H9 (cell line): ENCODE data around the gene DOCK7. TPM values are rescaled to one million over a fixed set of nuclear protein-coding genes. Genes with fewer than 3 reads are reported as not detected.

ENCODE experiments used
- DNase-seq: peaks from one replicate; pipeline ENCODE4 v3.0.0-alpha.2; 2017
- H2AFZ ChIP-seq: one replicate; pipeline ENCODE4 v1.6.1; 2013; ENCODE audit warnings: mild to moderate bottlenecking, low read length, control low read depth, moderate library complexity
- H2AK5ac ChIP-seq: 2 replicates; pipeline ENCODE4 v1.6.1; 2013; ENCODE audit warnings: low read length, control low read depth, mixed read lengths; ENCODE audit not compliant: insufficient read length
- H2BK120ac ChIP-seq: one replicate; pipeline ENCODE4 v1.6.1; 2013; ENCODE audit warnings: low read depth, mild to moderate bottlenecking, low read length, control low read depth, inconsistent platforms; ENCODE audit not compliant: poor library complexity, severe bottlenecking
- H2BK12ac ChIP-seq: 2 replicates; pipeline ENCODE4 v1.6.1; 2013; ENCODE audit warnings: low read length, control low read depth, mixed read lengths, low read depth; ENCODE audit not compliant: insufficient read length
- H2BK15ac ChIP-seq: 2 replicates; pipeline ENCODE4 v1.6.1; 2013; ENCODE audit warnings: low read depth, low read length, control low read depth
- H2BK20ac ChIP-seq: one replicate; pipeline ENCODE4 v1.6.1; 2013; ENCODE audit warnings: low read depth, mild to moderate bottlenecking, low read length, control low read depth, inconsistent platforms; ENCODE audit not compliant: poor library complexity, severe bottlenecking
- H2BK5ac ChIP-seq: 2 replicates; pipeline ENCODE4 v1.6.1; 2013; ENCODE audit warnings: low read length, control low read depth, mixed read lengths; ENCODE audit not compliant: insufficient read length
- H3K14ac ChIP-seq: 2 replicates; pipeline ENCODE4 v1.6.1; 2013; ENCODE audit warnings: low read length, control low read depth; ENCODE audit not compliant: insufficient read depth
- H3K18ac ChIP-seq: 2 replicates; pipeline ENCODE4 v1.6.1; 2013; ENCODE audit warnings: low read depth, mild to moderate bottlenecking, mixed read lengths, low read length, control low read depth; ENCODE audit not compliant: insufficient read length
- H3K23ac ChIP-seq: 2 replicates; pipeline ENCODE4 v1.6.1; 2013; ENCODE audit warnings: low read length, control low read depth, mixed read lengths, low read depth; ENCODE audit not compliant: insufficient read length
- H3K23me2 ChIP-seq: 2 replicates; pipeline ENCODE4 v1.6.1; 2013; ENCODE audit warnings: low read depth, mild to moderate bottlenecking, mixed read lengths, low read length, control low read depth; ENCODE audit not compliant: insufficient read length, poor library complexity, severe bottlenecking
- H3K27ac ChIP-seq: 2 replicates; pipeline ENCODE4 v1.5.1; 2013; ENCODE audit warnings: low read length, control low read depth, mixed read lengths, low read depth; ENCODE audit not compliant: insufficient read length
- H3K27me3 ChIP-seq: 2 replicates; pipeline ENCODE4 v1.6.1; 2013; ENCODE audit warnings: low read length, control low read depth, inconsistent platforms; ENCODE audit not compliant: insufficient read depth
- H3K4ac ChIP-seq: 2 replicates; pipeline ENCODE4 v1.6.1; 2013; ENCODE audit warnings: low read depth, mild to moderate bottlenecking, control low read depth, inconsistent platforms, low read length, moderate library complexity
- H3K4me1 ChIP-seq: 2 replicates; pipeline ENCODE4 v1.6.1; 2013; ENCODE audit warnings: low read length, control low read depth, inconsistent platforms; ENCODE audit not compliant: insufficient read depth
- H3K4me2 ChIP-seq: 2 replicates; pipeline ENCODE4 v1.6.1; 2013; ENCODE audit warnings: low read length, control low read depth, mixed read lengths; ENCODE audit not compliant: insufficient read length, insufficient read depth
- H3K56ac ChIP-seq: 2 replicates; pipeline ENCODE4 v1.6.1; 2013; ENCODE audit warnings: low read depth, mild to moderate bottlenecking, mixed read lengths, low read length, control low read depth; ENCODE audit not compliant: insufficient read length
- H3K79me1 ChIP-seq: 2 replicates; pipeline ENCODE4 v1.6.1; 2013; ENCODE audit warnings: low read depth, mild to moderate bottlenecking, moderate library complexity, low read length, control low read depth, inconsistent platforms; ENCODE audit not compliant: insufficient read depth, poor library complexity, severe bottlenecking
- H3K79me2 ChIP-seq: 2 replicates; pipeline ENCODE4 v1.6.1; 2013; ENCODE audit warnings: low read length, control low read depth, inconsistent platforms; ENCODE audit not compliant: insufficient read depth
- H3K9ac ChIP-seq: 2 replicates; pipeline ENCODE4 v1.6.1; 2013; ENCODE audit warnings: low read length, control low read depth, mixed read lengths; ENCODE audit not compliant: insufficient read length; ENCODE audit errors: extremely low read depth
- H3K9me3 ChIP-seq: one replicate; pipeline ENCODE4 v1.6.1; 2013; ENCODE audit warnings: low read depth, low read length, inconsistent platforms; ENCODE audit not compliant: control insufficient read depth
- H3T11ph ChIP-seq: one replicate; pipeline ENCODE4 v1.6.1; 2013; ENCODE audit warnings: mild to moderate bottlenecking, low read length, control low read depth, inconsistent platforms
- H4K20me1 ChIP-seq: one replicate; pipeline ENCODE4 v1.6.1; 2013; ENCODE audit not compliant: control insufficient read depth, insufficient read length, insufficient read depth
- H4K5ac ChIP-seq: 2 replicates; pipeline ENCODE4 v1.6.1; 2013; ENCODE audit warnings: low read depth, mild to moderate bottlenecking, mixed read lengths, low read length, control low read depth; ENCODE audit not compliant: insufficient read length
- H4K8ac ChIP-seq: replicated peaks from 2 replicates; pipeline ENCODE4 v1.6.1; 2013; ENCODE audit warnings: low read length, control low read depth, mixed read lengths, low read depth; ENCODE audit not compliant: insufficient read length
- H4K91ac ChIP-seq: 2 replicates; pipeline ENCODE4 v1.6.1; 2013; ENCODE audit warnings: low read depth, mild to moderate bottlenecking, moderate library complexity, mixed read lengths, low read length, control low read depth; ENCODE audit not compliant: insufficient read length
- H3K27ac Mint-ChIP-seq, 3 experiments: 2 replicates in 2 of 3; 3 replicates in 1 of 3; pipeline ENCODE4 v1.8.0; 2020 to 2021; ENCODE audit warnings: mixed read lengths in 3 of 3, mild to moderate bottlenecking in 1 of 3, moderate library complexity in 1 of 3
- H3K27me3 Mint-ChIP-seq: 2 replicates; pipeline ENCODE4 v1.8.0; 2021; ENCODE audit warnings: low read depth, mild to moderate bottlenecking, moderate library complexity, mixed read lengths
- H3K36me3 Mint-ChIP-seq, 3 experiments: 2 replicates in 2 of 3; 3 replicates in 1 of 3; pipeline ENCODE4 v1.8.0; 2020 to 2021; ENCODE audit warnings: low read depth in 3 of 3, mixed read lengths in 3 of 3; ENCODE audit not compliant: insufficient read depth in 1 of 3
- H3K4me1 Mint-ChIP-seq, 2 experiments: 2 replicates each; pipeline ENCODE4 v1.8.0; 2020; ENCODE audit warnings: mixed read lengths in 2 of 2
- H3K4me3 Mint-ChIP-seq, 2 experiments: 2 replicates in 1 of 2; 3 replicates in 1 of 2; pipeline ENCODE4 v1.8.0; 2020 to 2021; ENCODE audit warnings: mild to moderate bottlenecking in 2 of 2, mixed read lengths in 2 of 2, moderate library complexity in 1 of 2
- H3K9me3 Mint-ChIP-seq, 2 experiments: 2 replicates in 1 of 2; 3 replicates in 1 of 2; pipeline ENCODE4 v1.8.0; 2020; ENCODE audit warnings: mild to moderate bottlenecking in 2 of 2, mixed read lengths in 2 of 2, moderate library complexity in 1 of 2
- CTCF ChIP-seq: fragments of 200-600 bp; sonication (generic); conservative IDR thresholded peaks from 3 replicates; pipeline ENCODE4 v1.8.0; 2021; ENCODE audit warnings: antibody characterized with exemption, mild to moderate bottlenecking
- whole genome bisulfite sequencing: extraction: QIAGEN DNeasy Blood & Tissue Kit; methylation state at CpG from one replicate; pipeline ENCODE4 v1.1.7; 2013; ENCODE audit warnings: missing lambda C conversion rate, low lambda C conversion rate, mixed read lengths; ENCODE audit not compliant: insufficient read length; ENCODE audit errors: extremely low coverage; 5-methylcytosine and 5-hydroxymethylcytosine counted together
- total RNA-seq: library from RNA; stranded (reverse); gene quantifications from 2 replicates; pipeline ENCODE4 v1.2.1, GENCODE V29; 2021

The DOCK7 gene
- total RNA-seq, 1 experiment from 2014 or later: 36.8 TPM

- no peak overlapping the region for H2BK120ac ChIP-seq
- H3K36me3 Mint-ChIP-seq: no peaks in the 10 kb centered on the region
- H2BK5ac ChIP-seq: no peak overlapping the region
- H2BK12ac ChIP-seq: no peak overlapping the region
- H4K8ac ChIP-seq: no peak overlapping the region
- no peak overlapping the region for H4K5ac ChIP-seq
- H3K4ac ChIP-seq: no peak overlapping the region
- no peak overlapping the region for H3K23ac ChIP-seq
- H3K9me3 Mint-ChIP-seq: no peaks in the 10 kb centered on the region
- no peak overlapping the region for H3K18ac ChIP-seq
- no peak for TF ChIP-seq CTCF
- 0 out of 4 replicates have a peak, but pooled peaks cover 3 to 4% of the 10 kb centered on the region in 2 experiments for H3K4me1 Mint-ChIP-seq
- peak overlapping the region in 1 of 3 experiments; percentile 71; a peak in 1 of 7 replicates for H3K27ac Mint-ChIP-seq
- H3K79me1 ChIP-seq: no peaks in the 10 kb centered on the region
- no peak overlapping the region for H3K56ac ChIP-seq
- H3K9ac ChIP-seq: no peak overlapping the region
- no peaks in the 10 kb centered on the region for H3K27me3 ChIP-seq
- H3K4me1 ChIP-seq: no peaks in the 10 kb centered on the region
- no peak overlapping the region for H3K4me2 ChIP-seq
- no peak overlapping the region for H2BK20ac ChIP-seq
- no peak overlapping the region for H3K4me3 Mint-ChIP-seq
- H3K27me3 Mint-ChIP-seq: no peaks in the 10 kb centered on the region; the same call in 1 of the 2 replicates
- H2AK5ac ChIP-seq: no peak overlapping the region
- no peaks in the 10 kb centered on the region for H3K23me2 ChIP-seq
- no peak for DNase-seq
- H4K20me1 ChIP-seq: no peaks in the 10 kb centered on the region
- H3K79me2 ChIP-seq: no peaks in the 10 kb centered on the region
- H2AFZ ChIP-seq: no peak overlapping the region
- no peak overlapping the region for H4K91ac ChIP-seq
- no peak overlapping the region for H2BK15ac ChIP-seq
- H3K27ac ChIP-seq: no peak overlapping the region
- no peaks in the 10 kb centered on the region for H3K9me3 ChIP-seq
- no CpG with 5 or more reads among the region's 4 CpGs for whole genome bisulfite sequencing
- H3K14ac ChIP-seq: no peak overlapping the region
- H3T11ph ChIP-seq: no peak overlapping the region
Observed at GRCh38 chr1:62424411-62424810, 263.8 kb downstream of the DOCK7 start.
